Left ventricle myocardium inferior (tissue), 1 donor: ENCODE data around the gene PADI3. TPM values are rescaled to one million over a fixed set of nuclear protein-coding genes. Genes with fewer than 3 reads are reported as not detected.

Source experiments
- DNase-seq: peaks from one replicate; pipeline ENCODE4 v3.0.0-alpha.2; 2020
- H3K27ac ChIP-seq: fragments of 200-600 bp; replicated peaks from 2 replicates; pipeline ENCODE4 v1.8.0; 2021
- H3K27me3 ChIP-seq: fragments of 200-600 bp; 2 replicates; pipeline ENCODE4 v1.8.0; 2021; ENCODE audit warnings: low read depth
- H3K36me3 ChIP-seq: fragments of 200-600 bp; 2 replicates; pipeline ENCODE4 v1.8.0; 2021
- H3K4me1 ChIP-seq: fragments of 200-600 bp; 2 replicates; pipeline ENCODE4 v1.8.0; 2021
- H3K4me3 ChIP-seq: fragments of 200-600 bp; 2 replicates; pipeline ENCODE4 v1.8.0; 2021; ENCODE audit warnings: mild to moderate bottlenecking, moderate library complexity
- H3K9me3 ChIP-seq: fragments of 200-600 bp; replicated peaks from 2 replicates; pipeline ENCODE4 v1.8.0; 2021
- CTCF ChIP-seq: fragments of 200-600 bp; IDR thresholded peaks from 2 replicates; pipeline ENCODE4 v1.8.0; 2021; ENCODE audit warnings: antibody characterized with exemption, mild to moderate bottlenecking, borderline replicate concordance
- intact Hi-C: fragments of 100-400 bp; cut with micrococcal nuclease; formaldehyde crosslinking; loops from one replicate; pipeline ENCODE4 v1.11.0; 2022
- total RNA-seq: library from RNA; stranded (reverse); fragmentation: NEBNext Ultra II Directional; extraction: Animal tissue kit (Norgen Biotek cat#: 25700); gene quantifications from one replicate; pipeline ENCODE4 v1.2.1, GENCODE V29; 2021
- donor health status: DM: no; HTN: yes; CAD: no; lungs with severe emphysema.

PADI3 gene
- total RNA-seq, 1 donor from 2014 or later: not detected

DNA sequence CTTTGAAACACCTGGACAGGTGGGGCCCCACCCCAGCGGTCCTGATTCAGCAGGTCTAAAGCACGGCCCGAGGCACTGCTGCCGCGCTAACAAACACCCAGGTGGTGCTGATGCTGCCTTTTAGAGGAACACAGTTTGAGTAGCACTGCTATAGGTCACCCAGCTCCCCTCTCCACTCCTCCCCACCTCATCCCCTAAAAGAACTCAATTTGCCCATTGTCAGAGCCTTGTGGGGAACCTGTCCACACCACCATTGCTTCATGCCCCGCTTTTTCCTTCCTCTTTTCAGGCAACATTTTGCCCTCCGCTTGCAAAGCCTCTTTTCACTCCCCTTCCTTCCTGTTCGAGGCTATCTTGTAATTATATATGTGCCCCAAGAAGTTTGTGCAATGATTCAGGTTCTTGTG lies 32.9 kb downstream of the PADI3 start:
- DNase-seq: no peak

GRCh38 chr1:17282836-17283235 lies 33.9 kb downstream of the PADI3 start:
- Histone ChIP-seq H3K9me3 (no peaks in the 10 kb centered on the region), H3K4me3 (no peak overlapping the region), H3K27me3 (peaks cover 97% of the 10 kb centered on the region), H3K4me1 (no peaks in the 10 kb centered on the region), H3K36me3 (no peaks in the 10 kb centered on the region), H3K27ac (no peak overlapping the region)
- no peak for TF ChIP-seq CTCF
- DNase-seq: no peak
- intact Hi-C loops: no loop called here

More for the DNA sequence above, 32.9 kb downstream of the PADI3 start:
- Histone ChIP-seq H3K4me3 (no peak overlapping the region), H3K27ac (no peak overlapping the region), H3K4me1 (no peaks in the 10 kb centered on the region), H3K36me3 (no peaks in the 10 kb centered on the region), H3K27me3 (peaks cover 97% of the 10 kb centered on the region), H3K9me3 (no peaks in the 10 kb centered on the region)
- TF ChIP-seq CTCF: no peak
- intact Hi-C loops: no loop called here

DNA sequence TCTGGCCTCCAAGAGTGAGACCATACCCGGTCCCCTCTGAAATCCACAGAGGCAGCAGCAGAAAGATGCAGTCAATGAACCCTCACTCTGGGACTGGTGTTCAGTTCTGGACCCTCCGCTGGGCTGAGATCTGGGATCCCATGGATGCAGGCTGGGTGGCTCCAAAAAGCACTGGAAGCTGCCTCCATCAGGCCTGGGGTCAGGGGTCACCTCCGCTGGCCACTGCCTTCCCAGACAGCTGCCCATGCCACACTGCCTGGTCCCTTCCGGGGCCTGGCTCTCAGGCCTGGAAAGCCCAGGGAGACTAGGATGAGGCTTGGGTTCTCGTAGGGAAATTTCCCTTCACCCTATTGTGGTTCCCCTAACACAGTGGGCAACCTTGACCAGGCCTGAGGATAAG lies 37.7 kb downstream of the PADI3 start:
- Histone ChIP-seq H3K4me1 (no peaks in the 10 kb centered on the region), H3K36me3 (no peaks in the 10 kb centered on the region), H3K9me3 (no peaks in the 10 kb centered on the region), H3K27me3 (peaks cover 95% of the 10 kb centered on the region), H3K27ac (no peak overlapping the region), H3K4me3 (no peak overlapping the region)
- DNase-seq: no peak
- no peak for TF ChIP-seq CTCF
- intact Hi-C loops: no loop called here

DNA sequence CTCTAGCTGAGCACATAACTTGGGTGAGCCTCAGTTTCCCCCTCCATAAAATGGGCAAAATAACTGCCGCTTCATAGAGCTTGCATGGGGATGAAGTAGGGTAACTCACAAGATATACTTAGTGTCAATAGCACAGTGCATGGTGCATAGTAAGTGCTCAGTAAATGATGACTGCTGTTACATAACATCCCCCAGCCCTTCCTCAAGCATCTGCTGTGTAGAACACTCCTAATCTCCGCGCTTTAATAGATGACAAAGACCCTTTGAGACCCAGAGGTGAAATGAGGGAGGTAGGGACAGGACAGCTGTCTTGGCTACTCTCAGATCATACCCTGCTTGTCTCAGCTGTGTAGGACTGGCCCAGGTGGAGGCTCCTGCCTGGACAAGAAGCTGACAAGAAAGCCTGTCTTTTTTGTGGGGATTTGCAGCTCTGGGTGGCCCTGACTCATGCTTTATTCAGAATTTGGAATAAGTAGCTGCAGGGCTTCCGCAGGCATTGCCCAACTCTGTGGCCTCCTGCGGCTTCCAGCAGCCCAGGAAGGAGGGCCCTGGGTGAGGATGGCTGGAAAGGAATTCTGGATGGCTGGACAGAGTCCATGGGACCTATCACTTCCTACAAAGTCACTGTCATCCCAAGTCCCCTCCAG lies 38.4 kb downstream of the PADI3 start:
- Histone ChIP-seq H3K4me1 (no peaks in the 10 kb centered on the region), H3K4me3 (no peak overlapping the region), H3K36me3 (no peaks in the 10 kb centered on the region), H3K27ac (no peak overlapping the region), H3K27me3 (peaks cover 98% of the 10 kb centered on the region), H3K9me3 (no peaks in the 10 kb centered on the region)
- intact Hi-C loops: no loop called here
- TF ChIP-seq CTCF: no peak
- DNase-seq: no peak

- peaks cover 94% of the 10 kb centered on the region for H3K27me3 ChIP-seq
- H3K36me3 ChIP-seq: no peaks in the 10 kb centered on the region
- no peak for DNase-seq
- no peak overlapping the region for H3K4me3 ChIP-seq
- intact Hi-C loops: no loop called here
- H3K9me3 ChIP-seq: no peaks in the 10 kb centered on the region
- H3K27ac ChIP-seq: no peak overlapping the region
- H3K4me1 ChIP-seq: no peaks in the 10 kb centered on the region
- TF ChIP-seq CTCF: no peak
Measured at GRCh38 chr1:17289721-17290120, 40.8 kb downstream of the PADI3 start.
